ENCODE data around the gene SLC16A13. TPM values are rescaled to one million over a fixed set of nuclear protein-coding genes. Genes with fewer than 3 reads are reported as not detected.

SLC16A13 gene
- total and polyA plus RNA-seq, 2 donors (not counting 1 experiment from before 2014, with no cell fraction given) = 7.4 to 21.9 TPM

- H3K27me3 ChIP-seq (replicated peaks in 1 of 4; ENCODE audit: control extremely low read depth in 1 of 4, control insufficient read depth in 3 of 4, insufficient read depth in 4 of 4, low read length in 3 of 4) = no peaks in the 10 kb centered on the region
- peaks cover 40 to 55% of the 10 kb centered on the region in 2 donors for H3K4me1 ChIP-seq (ENCODE audit: control insufficient read depth in 2 of 2, insufficient read depth in 2 of 2, low read length in 2 of 2)
- no peaks in the 10 kb centered on the region for H3K27me3 Mint-ChIP-seq
- H2AFZ ChIP-seq (ENCODE audit: insufficient read depth, low read depth, low read length, poor library complexity, severe bottlenecking) = no peak overlapping the region
- peak overlapping the region; percentile 100 for H3K27ac Mint-ChIP-seq
- 75% methylated on average over 6 of the region's 14 CpGs for WGBS (ENCODE audit: insufficient coverage)
- intact Hi-C loops (cut with micrococcal nuclease) = loop anchor here (5.0 to 10.0 kb wide), 3 partner anchors 563 to 1426 kb away; partner anchors contain the start of genes CD68, KDM6B and NDEL1
- CTCF ChIA-PET = interaction anchor here (1.2 to 1.6 kb wide), 5 partner anchors 10 to 130 kb away, joined by 3 to 14 read pairs (median 3); no protein-coding TSS in a partner anchor
- peaks cover 69% of the 10 kb centered on the region for H3K4me1 Mint-ChIP-seq
- H3K36me3 ChIP-seq (replicated peaks in 1 of 2; ENCODE audit: control extremely low read depth in 1 of 2, control insufficient read depth in 1 of 2, extremely low read depth in 1 of 2, insufficient read depth in 2 of 2, low read length in 1 of 2) = peaks cover 1 to 25% of the 10 kb centered on the region in 2 experiments
- peak overlapping the region in 1 of 2 donors; percentile 99 for H3K27ac ChIP-seq (ENCODE audit: low read length in 2 of 2)
- H3K79me2 ChIP-seq (ENCODE audit: control insufficient read depth, insufficient read depth, low read length) = peaks cover 72% of the 10 kb centered on the region
- H3K4me2 ChIP-seq (replicated peaks; ENCODE audit: low read depth, low read length, poor library complexity, severe bottlenecking) = peak overlapping the region; percentile 86
- ATAC-seq (ENCODE audit: low read depth) = no peak
- H4K20me1 ChIP-seq (ENCODE audit: control insufficient read depth, insufficient read depth, low read length, poor library complexity, severe bottlenecking) = peaks cover 36% of the 10 kb centered on the region
- H3K4me3 Mint-ChIP-seq = peak overlapping the region; percentile 99
- POLR2A ChIA-PET = interaction anchor here (0.6 to 1.0 kb wide), 3 partner anchors 100 to 225 kb away, joined by 3 to 6 read pairs (median 4); no protein-coding TSS in a partner anchor
- no peaks in the 10 kb centered on the region for H3K9me3 Mint-ChIP-seq (ENCODE audit: insufficient read depth)
- peak overlapping the region; percentile 95 to 100 (median 96) for H3K4me3 ChIP-seq (ENCODE audit: control extremely low read depth in 1 of 5, extremely low read depth in 1 of 5, insufficient read depth in 1 of 5, low read depth in 2 of 5, low read length in 4 of 5)
- H3K9ac ChIP-seq (ENCODE audit: low read length) = peak overlapping the region; percentile 89
- no peak for DNase-seq
- no peak for TF ChIP-seq EZH2 (IDR thresholded peaks at IDR 0.05; ENCODE audit: borderline replicate concordance, insufficient read depth, low read depth, low read length, poor library complexity, severe bottlenecking)
- TF ChIP-seq CTCF (IDR thresholded peaks at IDR 0.05) = no peak
- H3K9me3 ChIP-seq (ENCODE audit: control extremely low read depth in 1 of 3, control insufficient read depth in 2 of 3, insufficient read depth in 1 of 3, low read length in 2 of 3) = peaks cover 0 to 3% (median 0%) of the 10 kb centered on the region in 3 donors
Measured at GRCh38 chr17:7011415-7011814, 24.4 kb upstream of the SLC16A13 start.

GRCh38 chr17:7011942-7012254 lies 23.9 kb upstream of the SLC16A13 start:
- peaks cover 31% of the 10 kb centered on the region for H4K20me1 ChIP-seq (ENCODE audit: control insufficient read depth, insufficient read depth, low read length, poor library complexity, severe bottlenecking)
- H2AFZ ChIP-seq (ENCODE audit: insufficient read depth, low read depth, low read length, poor library complexity, severe bottlenecking) = peak overlapping the region; percentile 81
- H3K36me3 ChIP-seq (replicated peaks in 1 of 2; ENCODE audit: control extremely low read depth in 1 of 2, control insufficient read depth in 1 of 2, extremely low read depth in 1 of 2, insufficient read depth in 2 of 2, low read length in 1 of 2) = peaks cover 1 to 26% of the 10 kb centered on the region in 2 experiments
- Mint-ChIP-seq H3K4me3 (peak overlapping the region; percentile 99), H3K27ac (peak overlapping the region; percentile 100), H3K4me1 (peaks cover 64% of the 10 kb centered on the region), H3K27me3 (no peaks in the 10 kb centered on the region), H3K9me3 (ENCODE audit: insufficient read depth) (no peaks in the 10 kb centered on the region)
- peak overlapping the region; percentile 95 to 100 (median 96) for H3K4me3 ChIP-seq (ENCODE audit: control extremely low read depth in 1 of 5, extremely low read depth in 1 of 5, insufficient read depth in 1 of 5, low read depth in 2 of 5, low read length in 4 of 5)
- ChIA-PET POLR2A (interaction anchor here (0.6 to 2.4 kb wide), 7 partner anchors 9 to 676 kb away, joined by 3 to 8 read pairs (median 4); partner anchors contain the start of genes SLC16A13 and TP53), CTCF (interaction anchor here (1.0 to 1.9 kb wide), 10 partner anchors 8 to 130 kb away, joined by 3 to 14 read pairs (median 4); partner anchors contain the start of gene SLC16A11)
- TF ChIP-seq CTCF (IDR thresholded peaks at IDR 0.05) (no peak), EZH2 (IDR thresholded peaks at IDR 0.05; ENCODE audit: borderline replicate concordance, insufficient read depth, low read depth, low read length, poor library complexity, severe bottlenecking) (no peak)
- WGBS (ENCODE audit: insufficient coverage) = no CpG with 5 or more reads among the region's 6 CpGs
- H3K4me1 ChIP-seq (ENCODE audit: control insufficient read depth in 2 of 2, insufficient read depth in 2 of 2, low read length in 2 of 2) = peaks cover 40 to 59% of the 10 kb centered on the region in 2 donors
- peak overlapping the region; percentile 97 to 99 for H3K27ac ChIP-seq (ENCODE audit: low read length in 2 of 2)
- H3K27me3 ChIP-seq (replicated peaks in 1 of 4; ENCODE audit: control extremely low read depth in 1 of 4, control insufficient read depth in 3 of 4, insufficient read depth in 4 of 4, low read length in 3 of 4) = no peaks in the 10 kb centered on the region
- peaks cover 0 to 3% (median 0%) of the 10 kb centered on the region in 3 donors for H3K9me3 ChIP-seq (ENCODE audit: control extremely low read depth in 1 of 3, control insufficient read depth in 2 of 3, insufficient read depth in 1 of 3, low read length in 2 of 3)
- peak overlapping the region; percentile 89 for H3K9ac ChIP-seq (ENCODE audit: low read length)
- DNase-seq = no peak
- intact Hi-C loops (cut with micrococcal nuclease) = loop anchor here (1.0 to 10.0 kb wide), 4 partner anchors 8 to 1425 kb away; partner anchors contain the start of genes CD68, KDM6B and NDEL1
- H3K79me2 ChIP-seq (ENCODE audit: control insufficient read depth, insufficient read depth, low read length) = peaks cover 72% of the 10 kb centered on the region
- peak overlapping the region; percentile 86 for H3K4me2 ChIP-seq (replicated peaks; ENCODE audit: low read depth, low read length, poor library complexity, severe bottlenecking)
- ATAC-seq (ENCODE audit: low read depth) = no peak

Measured in B cell (primary cell).